ACC112 (cell line): ENCODE measurements around the gene CAMSAP1.

Experiments used
- H2AFZ ChIP-seq: fragments of 200-600 bp; sonication (generic); one replicate; pipeline ENCODE4 v1.6.0; 2017; ENCODE audit warnings: antibody characterized with exemption, low read length; ENCODE audit not compliant: unreplicated experiment
- H3K27ac ChIP-seq: fragments of 200-600 bp; sonication (generic); 2 replicates; pipeline ENCODE4 v1.5.1; 2014; ENCODE audit warnings: low read depth, mild to moderate bottlenecking, antibody characterized with exemption, low read length, moderate library complexity
- H3K27me3 ChIP-seq: fragments of 200-600 bp; sonication (generic); 2 replicates; pipeline ENCODE4 v1.6.1; 2014; ENCODE audit warnings: mild to moderate bottlenecking, antibody characterized with exemption, low read length, moderate library complexity, mixed read lengths; ENCODE audit not compliant: insufficient read depth
- H3K36me3 ChIP-seq: fragments of 200-600 bp; sonication (generic); 2 replicates; pipeline ENCODE4 v1.6.1; 2016; ENCODE audit warnings: mild to moderate bottlenecking, antibody characterized with exemption, low read length, moderate library complexity, mixed read lengths; ENCODE audit not compliant: insufficient read depth
- H3K4me1 ChIP-seq: fragments of 200-600 bp; sonication (generic); one replicate; pipeline ENCODE4 v1.6.1; 2016; ENCODE audit warnings: low read length, mixed read lengths; ENCODE audit not compliant: insufficient read depth, unreplicated experiment, control insufficient read depth
- H3K4me3 ChIP-seq: fragments of 200-600 bp; sonication (generic); 2 replicates; pipeline ENCODE4 v1.5.1; 2014; ENCODE audit warnings: mild to moderate bottlenecking, low read depth, low read length
- H3K79me2 ChIP-seq: fragments of 200-600 bp; sonication (generic); one replicate; pipeline ENCODE4 v1.6.0; 2016; ENCODE audit warnings: low read length; ENCODE audit not compliant: control insufficient read depth, unreplicated experiment, insufficient read depth

Gene CAMSAP1

GRCh38 chr9:135810806-135811575 is 96.4 kb downstream of the CAMSAP1 start:
- Histone ChIP-seq H3K79me2 (no peaks in the 10 kb centered on the region), H2AFZ (no peak overlapping the region), H3K36me3 (0 out of 2 replicates have a peak, but pooled peaks cover 11% of the 10 kb centered on the region), H3K27me3 (no peaks in the 10 kb centered on the region), H3K27ac (no peak overlapping the region), H3K4me1 (peaks cover 16% of the 10 kb centered on the region), H3K4me3 (no peak overlapping the region)

- Histone ChIP-seq H2AFZ (no peak overlapping the region), H3K27ac (no peak overlapping the region), H3K4me1 (peaks cover 16% of the 10 kb centered on the region), H3K36me3 (0 out of 2 replicates have a peak, but pooled peaks cover 11% of the 10 kb centered on the region), H3K4me3 (no peak overlapping the region), H3K27me3 (no peaks in the 10 kb centered on the region), H3K79me2 (no peaks in the 10 kb centered on the region)
Observed at GRCh38 chr9:135809166-135809565, 98.2 kb downstream of the CAMSAP1 start.

GRCh38 chr9:135805422-135806022 is 101.8 kb downstream of the CAMSAP1 start:
- Histone ChIP-seq H3K36me3 (no peaks in the 10 kb centered on the region), H3K27ac (no peak overlapping the region), H2AFZ (no peak overlapping the region), H3K27me3 (no peaks in the 10 kb centered on the region), H3K79me2 (no peaks in the 10 kb centered on the region), H3K4me1 (peaks cover 16% of the 10 kb centered on the region), H3K4me3 (no peak overlapping the region)

GRCh38 chr9:135804581-135805421 is 102.5 kb downstream of the CAMSAP1 start:
- H3K27ac ChIP-seq: no peak overlapping the region
- no peak overlapping the region for H2AFZ ChIP-seq
- H3K4me3 ChIP-seq: no peak overlapping the region
- peaks cover 13% of the 10 kb centered on the region for H3K4me1 ChIP-seq
- no peaks in the 10 kb centered on the region for H3K27me3 ChIP-seq
- no peaks in the 10 kb centered on the region for H3K79me2 ChIP-seq
- no peaks in the 10 kb centered on the region for H3K36me3 ChIP-seq

- Histone ChIP-seq H3K79me2 (no peaks in the 10 kb centered on the region), H3K4me1 (no peaks in the 10 kb centered on the region), H3K4me3 (no peak overlapping the region), H3K36me3 (no peaks in the 10 kb centered on the region), H3K27ac (no peak overlapping the region), H3K27me3 (no peaks in the 10 kb centered on the region), H2AFZ (no peak overlapping the region)
Observed at GRCh38 chr9:135803441-135803840, 103.9 kb downstream of the CAMSAP1 start.

GRCh38 chr9:135802876-135803419 is 104.4 kb downstream of the CAMSAP1 start:
- H3K27me3 ChIP-seq: no peaks in the 10 kb centered on the region
- no peaks in the 10 kb centered on the region for H3K36me3 ChIP-seq
- no peak overlapping the region for H2AFZ ChIP-seq
- no peak overlapping the region for H3K27ac ChIP-seq
- H3K4me3 ChIP-seq: no peak overlapping the region
- H3K4me1 ChIP-seq: no peaks in the 10 kb centered on the region
- no peaks in the 10 kb centered on the region for H3K79me2 ChIP-seq

GRCh38 chr9:135801070-135801469 is 106.3 kb downstream of the CAMSAP1 start:
- Histone ChIP-seq H3K79me2 (no peaks in the 10 kb centered on the region), H3K27ac (no peak overlapping the region), H3K36me3 (no peaks in the 10 kb centered on the region), H2AFZ (no peak overlapping the region), H3K4me3 (no peak overlapping the region), H3K27me3 (no peaks in the 10 kb centered on the region; the same call in 1 of the 2 replicates), H3K4me1 (no peaks in the 10 kb centered on the region)

- H3K4me3 ChIP-seq: no peak overlapping the region
Observed at GRCh38 chr9:135799261-135799660, 108.1 kb downstream of the CAMSAP1 start.

GRCh38 chr9:135798263-135798585 is 109.1 kb downstream of the CAMSAP1 start:
- Histone ChIP-seq H2AFZ (no peak overlapping the region), H3K27ac (no peak overlapping the region), H3K27me3 (peaks cover 4% of the 10 kb centered on the region; the same call in 1 of the 2 replicates), H3K4me1 (no peaks in the 10 kb centered on the region), H3K79me2 (no peaks in the 10 kb centered on the region), H3K4me3 (no peak overlapping the region), H3K36me3 (no peaks in the 10 kb centered on the region)

More at GRCh38 chr9:135799261-135799660, 108.1 kb downstream of the CAMSAP1 start:
- Histone ChIP-seq H3K4me1 (no peaks in the 10 kb centered on the region), H2AFZ (no peak overlapping the region), H3K27ac (no peak overlapping the region), H3K79me2 (no peaks in the 10 kb centered on the region), H3K36me3 (no peaks in the 10 kb centered on the region), H3K27me3 (no peaks in the 10 kb centered on the region; the same call in 1 of the 2 replicates)

GRCh38 chr9:135797507-135798262 is 109.7 kb downstream of the CAMSAP1 start:
- Histone ChIP-seq H2AFZ (no peak overlapping the region), H3K79me2 (no peaks in the 10 kb centered on the region), H3K27me3 (peaks cover 4% of the 10 kb centered on the region; the same call in 1 of the 2 replicates), H3K4me3 (no peak overlapping the region), H3K36me3 (no peaks in the 10 kb centered on the region), H3K27ac (no peak overlapping the region), H3K4me1 (no peaks in the 10 kb centered on the region)
